HCT116 (cell line): ENCODE measurements around the gene CLRN3. TPM values are rescaled to one million over a fixed set of nuclear protein-coding genes. Genes with fewer than 3 reads are reported as not detected.

ENCODE experiments used
- ATAC-seq: fragments of 200-7000 bp; cut with Tn5 transposase; 2 replicates; pipeline ENCODE4 v1.9.1; 2020; ENCODE audit warnings: mild to moderate bottlenecking, moderate library complexity
- BruUV-seq: library from RNA; stranded (reverse); fragments of 400-500 nt; replicated peaks from 2 replicates; lab custom pipeline; 2021; lab: Mats Ljungman, UMichigan
- CTCF ChIA-PET: fragments of 300-600 bp; sonication (Branson Sonifier 250); formaldehyde crosslinking; loops from one replicate; lab custom pipeline; 2021; ENCODE audit warnings: antibody characterized with exemption; lab: Charles Lee
- POLR2A ChIA-PET: fragments of 300-600, 350-600 bp; sonication (Branson Sonifier 250); formaldehyde crosslinking; loops from one replicate; lab custom pipeline; 2021; ENCODE audit warnings: antibody characterized with exemption; lab: Charles Lee
- RAD21 ChIA-PET, 2 experiments: fragments of 300-600 bp; sonication (Branson Sonifier 250); formaldehyde crosslinking; loops; one replicate each; lab custom pipeline; 2023; ENCODE audit warnings: low total read pairs in 2 of 2; ENCODE audit not compliant: uncharacterized antibody in 2 of 2, unreplicated experiment in 2 of 2, low non-redundant PET in 1 of 2; lab: Charles Lee
- DNase-seq: peaks from one replicate; pipeline ENCODE4 v3.0.0-alpha.2; 2010; ENCODE audit warnings: low read depth, low spot score
- H2AFZ ChIP-seq: fragments of 200-600 bp; shearing (Covaris generic), sonication (generic); 2 replicates; pipeline ENCODE4 v1.6.1; 2017; ENCODE audit warnings: low read depth, mixed run types, mixed read lengths, antibody characterized with exemption, low read length; ENCODE audit not compliant: poor library complexity, severe bottlenecking
- H3K27ac ChIP-seq: 2 replicates; pipeline ENCODE4 v1.5.1; 2012; ENCODE audit warnings: low read depth, low read length
- H3K27me3 ChIP-seq: fragments of 200-600 bp; sonication (generic); 2 replicates; pipeline ENCODE4 v1.6.1; 2016; ENCODE audit warnings: mixed run types, low read length, mixed read lengths; ENCODE audit not compliant: insufficient read depth
- H3K36me3 ChIP-seq, 2 experiments: fragments of 200-500 bp in 1 of 2; fragments of 200-600 bp in 1 of 2; sonication (Bioruptor generic) in 1 of 2; sonication (generic) in 1 of 2; 2 replicates each; pipeline versions ENCODE4 v1.5.1 to v1.6.1; 2014 to 2016; ENCODE audit warnings: low read length in 2 of 2, inconsistent platforms in 1 of 2, mixed read lengths in 1 of 2, mixed run types in 1 of 2; ENCODE audit not compliant: insufficient read depth in 2 of 2, control insufficient read depth in 1 of 2
- H3K4me1 ChIP-seq, 2 experiments: fragments of 200-600 bp in 1 of 2; sonication (generic) in 1 of 2; 2 replicates each; pipeline versions ENCODE4 v1.5.1 to v1.6.1; 2012 to 2017; ENCODE audit warnings: low read length in 2 of 2, inconsistent platforms in 1 of 2, mild to moderate bottlenecking in 1 of 2, mixed read lengths in 1 of 2, mixed run types in 1 of 2, moderate library complexity in 1 of 2; ENCODE audit not compliant: insufficient read depth in 2 of 2, control insufficient read depth in 1 of 2
- H3K4me2 ChIP-seq: fragments of 200-600 bp; sonication (generic); 2 replicates; pipeline ENCODE4 v1.6.1; 2017; ENCODE audit warnings: mixed run types, low read length, mixed read lengths
- H3K4me3 ChIP-seq, 2 experiments: fragments of 200-600 bp in 1 of 2; sonication (generic) in 1 of 2; replicated peaks in 1 of 2; 2 replicates each; pipeline ENCODE4 v1.5.1; 2011 to 2016; ENCODE audit warnings: low read length in 2 of 2, control low read depth in 1 of 2, low read depth in 1 of 2, mild to moderate bottlenecking in 1 of 2, mixed read lengths in 1 of 2, mixed run types in 1 of 2
- H3K79me2 ChIP-seq: fragments of 200-600 bp; sonication (generic); 2 replicates; pipeline ENCODE4 v1.6.1; 2017; ENCODE audit warnings: mild to moderate bottlenecking, mixed run types, low read length, moderate library complexity, mixed read lengths; ENCODE audit not compliant: insufficient read depth
- H3K9ac ChIP-seq: fragments of 200-600 bp; sonication (generic); 2 replicates; pipeline ENCODE4 v1.6.1; 2016; ENCODE audit warnings: low read length, mixed read lengths
- H3K9me2 ChIP-seq: fragments of 200-600 bp; sonication (generic), shearing (Covaris generic); 2 replicates; pipeline ENCODE4 v1.6.1; 2017; ENCODE audit warnings: mixed run types, mild to moderate bottlenecking, moderate library complexity; ENCODE audit not compliant: insufficient read depth
- H3K9me3 ChIP-seq, 2 experiments: fragments of 200-500 bp in 1 of 2; fragments of 200-600 bp in 1 of 2; sonication (Bioruptor generic) in 1 of 2; sonication (generic) in 1 of 2; 2 replicates each; pipeline ENCODE4 v1.6.1; 2014 to 2017; ENCODE audit warnings: low read length in 2 of 2, mixed read lengths in 2 of 2, inconsistent platforms in 1 of 2, low read depth in 1 of 2, mild to moderate bottlenecking in 1 of 2, mixed run types in 1 of 2, moderate library complexity in 1 of 2; ENCODE audit not compliant: control insufficient read depth in 1 of 2, insufficient read depth in 1 of 2
- H4K20me1 ChIP-seq: fragments of 200-600 bp; sonication (generic), shearing (Covaris generic); 2 replicates; pipeline ENCODE4 v1.6.1; 2017; ENCODE audit warnings: mixed run types, mild to moderate bottlenecking, moderate library complexity; ENCODE audit not compliant: insufficient read depth
- CBX3 ChIP-seq: IDR thresholded peaks from 2 replicates; pipeline ENCODE4 v1.6.1; 2012; ENCODE audit warnings: low read depth
- CEBPB ChIP-seq: IDR thresholded peaks from 2 replicates; pipeline ENCODE4 v1.6.1; 2012; ENCODE audit warnings: low read depth
- EGR1 ChIP-seq: IDR thresholded peaks from 2 replicates; pipeline ENCODE4 v1.6.1; 2012; ENCODE audit warnings: low read depth
- ELF1 ChIP-seq: IDR thresholded peaks from 2 replicates; pipeline ENCODE4 v1.6.1; 2012; ENCODE audit warnings: low read depth, borderline replicate concordance
- EZH2 ChIP-seq: fragments of 200-600 bp; sonication (generic); IDR thresholded peaks from 2 replicates; pipeline ENCODE4 v1.6.1; 2017; ENCODE audit warnings: antibody characterized with exemption, mixed run types
- EZH2phosphoT487 ChIP-seq: fragments of 200-600 bp; IDR thresholded peaks from 2 replicates; pipeline ENCODE4 v1.6.1; 2018; ENCODE audit warnings: antibody characterized with exemption, borderline replicate concordance
- FOSL1 ChIP-seq: IDR thresholded peaks from 2 replicates; pipeline ENCODE4 v1.6.1; 2012; ENCODE audit warnings: low read depth
- JUND ChIP-seq: IDR thresholded peaks from 2 replicates; pipeline ENCODE4 v1.6.1; 2012
- MAX ChIP-seq: IDR thresholded peaks from 2 replicates; pipeline ENCODE4 v1.6.1; 2012
- POLR2A ChIP-seq: IDR thresholded peaks from 2 replicates; pipeline ENCODE4 v1.7.0; 2011; ENCODE audit warnings: borderline replicate concordance; ENCODE audit not compliant: insufficient read depth, insufficient read length; ENCODE audit errors: extremely low read depth
- POLR2AphosphoS5 ChIP-seq: IDR thresholded peaks from 2 replicates; pipeline ENCODE4 v1.6.1; 2011; ENCODE audit warnings: mild to moderate bottlenecking, low read depth, low read length, moderate library complexity
- RAD21 ChIP-seq: IDR thresholded peaks from 2 replicates; pipeline ENCODE4 v1.6.1; 2012; ENCODE audit warnings: low read depth, mild to moderate bottlenecking
- REST ChIP-seq: IDR thresholded peaks from 2 replicates; pipeline ENCODE4 v1.6.1; 2012; ENCODE audit warnings: low read depth
- SIN3A ChIP-seq: IDR thresholded peaks from 2 replicates; pipeline ENCODE4 v1.6.1; 2012; ENCODE audit warnings: low read depth
- SP1 ChIP-seq: IDR thresholded peaks from 2 replicates; pipeline ENCODE4 v1.6.1; 2012; ENCODE audit warnings: low read depth
- SRF ChIP-seq: IDR thresholded peaks from 2 replicates; pipeline ENCODE4 v1.6.1; 2012; ENCODE audit warnings: low read depth
- YY1 ChIP-seq: IDR thresholded peaks from 2 replicates; pipeline ENCODE4 v1.6.1; 2011; ENCODE audit warnings: low read length, low read depth, moderate library complexity, mild to moderate bottlenecking; ENCODE audit not compliant: insufficient replicate concordance; ENCODE audit errors: extremely low read depth
- ZBTB33 ChIP-seq: IDR thresholded peaks from 2 replicates; pipeline ENCODE4 v1.6.1; 2011; ENCODE audit warnings: mild to moderate bottlenecking, low read length, moderate library complexity; ENCODE audit not compliant: insufficient replicate concordance; ENCODE audit errors: extremely low read depth
- intact Hi-C: fragments of 100-400 bp; cut with micrococcal nuclease; formaldehyde crosslinking; loops from 2 replicates; pipeline ENCODE4 v1.10.0; 2022
- total RNA-seq: library from RNA; stranded (reverse); gene quantifications from one replicate; pipeline ENCODE4 v1.2.1, GENCODE V29; 2021; ENCODE audit not compliant: unreplicated experiment

CLRN3 gene
- total RNA-seq, 1 experiment from 2014 or later = 0.39 TPM

GRCh38 chr10:127925471-127926207 lies 32.9 kb upstream of the CLRN3 start:
- TF ChIP-seq RAD21 = no peak
- TF ChIP-seq POLR2A = no peak
- no peak for TF ChIP-seq CEBPB
- no peak for TF ChIP-seq SIN3A
- no peak for TF ChIP-seq JUND
- no peak for TF ChIP-seq ZBTB33
- no peak for TF ChIP-seq CBX3
- no peak for TF ChIP-seq EZH2phosphoT487
- no peak for TF ChIP-seq FOSL1
- TF ChIP-seq YY1 = no peak
- no peak for TF ChIP-seq EGR1
- no peak for TF ChIP-seq ELF1
- no peak for TF ChIP-seq EZH2
- no peak for TF ChIP-seq POLR2AphosphoS5
- TF ChIP-seq SRF = no peak
- no peak for TF ChIP-seq REST
- no peak for TF ChIP-seq MAX
- TF ChIP-seq SP1 = no peak
- no peak overlapping the region for H2AFZ ChIP-seq
- H3K9me3 ChIP-seq = no peaks in the 10 kb centered on the region
- H3K4me2 ChIP-seq = no peak overlapping the region
- H3K36me3 ChIP-seq = no peaks in the 10 kb centered on the region
- ATAC-seq (no peak), DNase-seq (no peak)
- CTCF ChIA-PET = interaction anchor here (1.0 to 1.8 kb wide), 3 partner anchors 17 to 86 kb away, joined by 3 to 7 read pairs (median 3); partner anchors contain the start of gene PTPRE
- no peak overlapping the region for H3K27ac ChIP-seq
- RAD21 ChIA-PET = no interaction called here
- no peak overlapping the region for H3K9ac ChIP-seq
- peaks cover 34 to 59% of the 10 kb centered on the region in 2 experiments for H3K4me1 ChIP-seq
- H3K79me2 ChIP-seq = no peaks in the 10 kb centered on the region
- no peaks in the 10 kb centered on the region for H3K27me3 ChIP-seq
- no peaks in the 10 kb centered on the region for H4K20me1 ChIP-seq
- POLR2A ChIA-PET = no interaction called here
- intact Hi-C loops = no loop called here
- H3K4me3 ChIP-seq = no peak overlapping the region
- no peaks in the 10 kb centered on the region; the same call in 1 of the 2 replicates for H3K9me2 ChIP-seq
- BruUV-seq = no TSS peak
